Measurements from ENCODE around the gene CXCL3. TPM values are rescaled to one million over a fixed set of nuclear protein-coding genes. Genes with fewer than 3 reads are reported as not detected.

CXCL3 gene
- total and polyA plus RNA-seq, 9 of the 15 experiments (the other 6 are each of a cell fraction or from before 2014, with no cell fraction given) = 2.3 to 8.9 (median 6.1) TPM

DNA sequence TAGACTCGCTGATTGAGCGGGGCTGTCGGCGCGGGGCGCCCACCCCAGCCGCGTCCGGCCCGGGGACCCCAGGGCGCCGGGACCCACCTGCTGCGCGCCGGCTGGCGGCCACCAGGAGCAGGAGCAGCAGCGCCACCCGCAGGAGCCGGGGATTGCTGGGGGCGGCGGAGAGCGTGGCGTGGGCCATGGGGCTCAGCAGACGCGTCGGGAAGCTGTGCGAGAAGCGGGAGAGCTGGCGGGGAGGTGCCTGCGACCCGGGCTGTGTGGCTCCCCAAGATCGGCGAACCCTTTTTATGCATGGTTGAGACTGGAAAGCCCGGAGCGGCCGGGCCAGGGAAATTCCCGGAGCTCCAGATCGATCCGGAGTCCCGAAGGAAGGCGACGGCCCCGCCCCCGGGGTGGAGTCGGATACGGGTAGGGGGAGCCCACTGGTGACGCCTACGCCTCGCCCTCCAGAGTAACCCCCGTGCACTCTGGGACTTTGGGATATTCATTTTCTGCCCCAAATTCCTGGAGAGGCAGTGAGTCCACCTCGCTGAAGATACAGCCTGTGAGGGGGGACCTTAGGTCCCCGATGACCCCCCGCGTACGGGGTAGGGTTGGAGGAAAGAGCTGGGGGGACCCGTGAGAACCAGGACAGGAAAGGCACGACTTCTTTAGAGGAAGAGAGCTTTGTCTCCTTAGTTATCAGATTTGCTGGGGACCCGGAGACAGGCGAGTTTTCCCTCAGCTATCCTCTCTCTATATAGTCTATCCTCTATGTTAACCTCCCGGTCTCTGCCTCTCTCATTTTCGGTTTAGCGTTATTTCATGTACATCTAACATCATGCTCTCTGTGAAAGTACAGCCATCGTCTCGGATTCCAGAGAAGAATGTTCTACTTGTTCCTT, at the start of gene CXCL3 (continued):
- TF ChIP-seq, protein P1, sequence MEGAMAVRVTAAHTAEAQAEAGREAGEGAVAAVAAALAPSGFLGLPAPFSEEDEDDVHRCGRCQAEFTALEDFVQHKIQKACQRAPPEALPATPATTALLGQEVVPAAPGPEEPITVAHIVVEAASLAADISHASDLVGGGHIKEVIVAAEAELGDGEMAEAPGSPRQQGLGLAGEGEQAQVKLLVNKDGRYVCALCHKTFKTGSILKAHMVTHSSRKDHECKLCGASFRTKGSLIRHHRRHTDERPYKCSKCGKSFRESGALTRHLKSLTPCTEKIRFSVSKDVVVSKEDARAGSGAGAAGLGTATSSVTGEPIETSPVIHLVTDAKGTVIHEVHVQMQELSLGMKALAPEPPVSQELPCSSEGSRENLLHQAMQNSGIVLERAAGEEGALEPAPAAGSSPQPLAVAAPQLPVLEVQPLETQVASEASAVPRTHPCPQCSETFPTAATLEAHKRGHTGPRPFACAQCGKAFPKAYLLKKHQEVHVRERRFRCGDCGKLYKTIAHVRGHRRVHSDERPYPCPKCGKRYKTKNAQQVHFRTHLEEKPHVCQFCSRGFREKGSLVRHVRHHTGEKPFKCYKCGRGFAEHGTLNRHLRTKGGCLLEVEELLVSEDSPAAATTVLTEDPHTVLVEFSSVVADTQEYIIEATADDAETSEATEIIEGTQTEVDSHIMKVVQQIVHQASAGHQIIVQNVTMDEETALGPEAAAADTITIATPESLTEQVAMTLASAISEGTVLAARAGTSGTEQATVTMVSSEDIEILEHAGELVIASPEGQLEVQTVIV (CRISPR knock-in tag; IDR thresholded peaks at IDR 0.05; ENCODE audit: borderline replicate concordance) = no peak
- TF ChIP-seq HIVEP1 (CRISPR knock-in tag; IDR thresholded peaks at IDR 0.05) = no peak
- no peak for TF ChIP-seq PPARD (CRISPR knock-in tag; IDR thresholded peaks at IDR 0.05)
- TF ChIP-seq JUN (IDR thresholded peaks at IDR 0.05; ENCODE audit: borderline replicate concordance, low read depth, low read length) = no peak
- TF ChIP-seq JUN (CRISPR knock-in tag; IDR thresholded peaks at IDR 0.05; ENCODE audit: borderline replicate concordance) = no peak
- no peak for TF ChIP-seq TCFL5 (CRISPR knock-in tag; conservative IDR thresholded peaks at IDR 0.05)
- TF ChIP-seq, protein P2, sequence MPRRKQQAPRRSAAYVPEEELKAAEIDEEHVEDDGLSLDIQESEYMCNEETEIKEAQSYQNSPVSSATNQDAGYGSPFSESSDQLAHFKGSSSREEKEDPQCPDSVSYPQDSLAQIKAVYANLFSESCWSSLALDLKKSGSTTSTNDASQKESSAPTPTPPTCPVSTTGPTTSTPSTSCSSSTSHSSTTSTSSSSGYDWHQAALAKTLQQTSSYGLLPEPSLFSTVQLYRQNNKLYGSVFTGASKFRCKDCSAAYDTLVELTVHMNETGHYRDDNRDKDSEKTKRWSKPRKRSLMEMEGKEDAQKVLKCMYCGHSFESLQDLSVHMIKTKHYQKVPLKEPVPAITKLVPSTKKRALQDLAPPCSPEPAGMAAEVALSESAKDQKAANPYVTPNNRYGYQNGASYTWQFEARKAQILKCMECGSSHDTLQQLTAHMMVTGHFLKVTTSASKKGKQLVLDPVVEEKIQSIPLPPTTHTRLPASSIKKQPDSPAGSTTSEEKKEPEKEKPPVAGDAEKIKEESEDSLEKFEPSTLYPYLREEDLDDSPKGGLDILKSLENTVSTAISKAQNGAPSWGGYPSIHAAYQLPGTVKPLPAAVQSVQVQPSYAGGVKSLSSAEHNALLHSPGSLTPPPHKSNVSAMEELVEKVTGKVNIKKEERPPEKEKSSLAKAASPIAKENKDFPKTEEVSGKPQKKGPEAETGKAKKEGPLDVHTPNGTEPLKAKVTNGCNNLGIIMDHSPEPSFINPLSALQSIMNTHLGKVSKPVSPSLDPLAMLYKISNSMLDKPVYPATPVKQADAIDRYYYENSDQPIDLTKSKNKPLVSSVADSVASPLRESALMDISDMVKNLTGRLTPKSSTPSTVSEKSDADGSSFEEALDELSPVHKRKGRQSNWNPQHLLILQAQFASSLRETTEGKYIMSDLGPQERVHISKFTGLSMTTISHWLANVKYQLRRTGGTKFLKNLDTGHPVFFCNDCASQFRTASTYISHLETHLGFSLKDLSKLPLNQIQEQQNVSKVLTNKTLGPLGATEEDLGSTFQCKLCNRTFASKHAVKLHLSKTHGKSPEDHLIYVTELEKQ (CRISPR knock-in tag; IDR thresholded peaks at IDR 0.05) = no peak
- no peak for TF ChIP-seq STAT5A (IDR thresholded peaks at IDR 0.05; ENCODE audit: borderline replicate concordance, low read length)
- no peak for TF ChIP-seq MAFK (IDR thresholded peaks at IDR 0.05; ENCODE audit: low read length)
- TF ChIP-seq, protein P3, sequence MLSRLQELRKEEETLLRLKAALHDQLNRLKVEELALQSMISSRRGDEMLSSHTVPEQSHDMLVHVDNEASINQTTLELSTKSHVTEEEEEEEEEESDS (CRISPR knock-in tag; IDR thresholded peaks at IDR 0.05) = no peak
- no peak for TF ChIP-seq PHF20 (IDR thresholded peaks at IDR 0.05; ENCODE audit: partially characterized antibody)
- TF ChIP-seq, protein P4, sequence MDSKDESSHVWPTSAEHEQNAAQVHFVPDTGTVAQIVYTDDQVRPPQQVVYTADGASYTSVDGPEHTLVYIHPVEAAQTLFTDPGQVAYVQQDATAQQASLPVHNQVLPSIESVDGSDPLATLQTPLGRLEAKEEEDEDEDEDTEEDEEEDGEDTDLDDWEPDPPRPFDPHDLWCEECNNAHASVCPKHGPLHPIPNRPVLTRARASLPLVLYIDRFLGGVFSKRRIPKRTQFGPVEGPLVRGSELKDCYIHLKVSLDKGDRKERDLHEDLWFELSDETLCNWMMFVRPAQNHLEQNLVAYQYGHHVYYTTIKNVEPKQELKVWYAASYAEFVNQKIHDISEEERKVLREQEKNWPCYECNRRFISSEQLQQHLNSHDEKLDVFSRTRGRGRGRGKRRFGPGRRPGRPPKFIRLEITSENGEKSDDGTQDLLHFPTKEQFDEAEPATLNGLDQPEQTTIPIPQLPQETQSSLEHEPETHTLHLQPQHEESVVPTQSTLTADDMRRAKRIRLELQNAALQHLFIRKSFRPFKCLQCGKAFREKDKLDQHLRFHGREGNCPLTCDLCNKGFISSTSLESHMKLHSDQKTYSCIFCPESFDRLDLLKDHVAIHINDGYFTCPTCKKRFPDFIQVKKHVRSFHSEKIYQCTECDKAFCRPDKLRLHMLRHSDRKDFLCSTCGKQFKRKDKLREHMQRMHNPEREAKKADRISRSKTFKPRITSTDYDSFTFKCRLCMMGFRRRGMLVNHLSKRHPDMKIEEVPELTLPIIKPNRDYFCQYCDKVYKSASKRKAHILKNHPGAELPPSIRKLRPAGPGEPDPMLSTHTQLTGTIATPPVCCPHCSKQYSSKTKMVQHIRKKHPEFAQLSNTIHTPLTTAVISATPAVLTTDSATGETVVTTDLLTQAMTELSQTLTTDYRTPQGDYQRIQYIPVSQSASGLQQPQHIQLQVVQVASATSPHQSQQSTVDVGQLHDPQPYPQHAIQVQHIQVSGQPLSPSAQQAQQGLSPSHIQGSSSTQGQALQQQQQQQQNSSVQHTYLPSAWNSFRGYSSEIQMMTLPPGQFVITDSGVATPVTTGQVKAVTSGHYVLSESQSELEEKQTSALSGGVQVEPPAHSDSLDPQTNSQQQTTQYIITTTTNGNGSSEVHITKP (IDR thresholded peaks at IDR 0.05; ENCODE audit: partially characterized antibody) = peak; percentile 61
- no peak for TF ChIP-seq JUND (IDR thresholded peaks at IDR 0.05; ENCODE audit: borderline replicate concordance, low read depth, low read length)
- peak; percentile 27; the same call in 2 of the 3 replicates for TF ChIP-seq JUND (tag; IDR thresholded peaks at IDR 0.05; ENCODE audit: borderline replicate concordance, low read depth, low read length)
- TF ChIP-seq BRD9 (IDR thresholded peaks at IDR 0.05; ENCODE audit: low read depth, partially characterized antibody) = peak; percentile 70
- TF ChIP-seq ERF (CRISPR knock-in tag; IDR thresholded peaks at IDR 0.05) = no peak
- no peak for TF ChIP-seq IFI16 (CRISPR knock-in tag; IDR thresholded peaks at IDR 0.05)

Measured in K562 (cell line).